ENCODE data around the gene SEPTIN5.

The SEPTIN5 gene

DNA sequence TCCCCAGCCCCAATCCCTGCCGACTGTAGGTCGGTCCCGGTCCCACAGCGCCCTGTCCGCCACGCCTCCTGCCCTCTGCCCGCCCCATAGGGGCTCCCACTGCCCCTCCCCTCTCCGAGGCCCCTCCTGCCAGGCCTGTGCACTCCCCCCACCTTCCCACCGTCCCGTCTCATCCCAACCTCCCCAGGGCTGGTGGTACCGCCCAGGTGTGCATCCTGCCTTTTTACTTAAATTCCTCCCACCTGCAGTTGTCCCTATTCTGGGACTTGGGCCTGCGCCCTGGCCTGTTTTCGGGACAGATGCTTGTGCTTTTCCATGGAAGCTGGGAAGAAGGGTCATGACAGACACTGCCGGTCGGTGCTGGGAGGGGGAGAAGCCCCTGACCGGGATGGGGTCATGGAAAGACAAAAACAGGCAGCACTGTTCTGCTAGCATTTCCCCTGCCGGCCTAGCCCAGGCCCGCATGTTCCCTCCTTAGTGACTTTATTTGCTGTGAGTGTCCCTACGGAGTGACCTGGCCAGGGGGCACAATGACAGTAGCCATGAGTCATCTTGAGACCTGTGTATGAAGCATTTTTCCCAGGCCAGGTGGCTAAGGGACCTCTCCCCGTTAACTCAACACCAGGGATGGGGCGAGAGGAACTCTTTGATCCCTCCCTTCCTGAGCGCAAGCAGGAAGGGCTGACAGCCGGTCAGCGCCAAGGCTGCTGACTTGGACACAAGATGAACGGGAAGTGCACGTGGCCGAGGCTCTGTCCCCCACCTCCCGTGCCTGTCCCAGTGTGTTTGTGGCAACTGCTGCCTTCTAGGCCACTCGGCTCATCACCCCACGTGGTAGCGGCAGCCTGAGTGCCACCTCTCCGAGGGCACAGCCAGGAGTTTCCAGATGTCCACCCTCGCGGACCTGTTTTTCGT is 53.4 kb downstream of the SEPTIN5 start:
- DNase-seq (ENCODE audit: extremely low spot score, insufficient read length, low read depth): no peak

DNA sequence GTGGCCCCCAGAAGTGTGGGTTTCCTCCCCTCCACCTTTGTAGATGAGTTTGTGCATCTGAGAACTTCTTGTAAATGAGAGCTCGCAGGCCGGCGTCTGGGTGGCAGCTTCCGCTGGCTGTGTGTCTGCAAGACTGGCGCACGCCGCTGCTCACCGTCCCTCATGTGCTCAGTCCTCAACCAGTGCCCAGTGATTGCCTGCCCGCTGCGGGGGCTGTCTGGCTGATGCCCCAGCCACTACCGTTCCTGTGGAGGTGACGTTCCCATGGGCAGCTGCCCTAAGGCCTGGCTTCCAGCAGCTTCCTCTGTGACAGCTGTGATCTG is 55.1 kb downstream of the SEPTIN5 start:
- FAIRE-seq: no peak
- DNase-seq (ENCODE audit: extremely low spot score, insufficient read length, low read depth): no peak

More for the DNA sequence above, 53.4 kb downstream of the SEPTIN5 start:
- no peak for FAIRE-seq

- no peak for DNase-seq (ENCODE audit: extremely low spot score, insufficient read length, low read depth)
- FAIRE-seq: no peak
Observed at GRCh38 chr22:19770349-19771220, 56.3 kb downstream of the SEPTIN5 start.

GRCh38 chr22:19772422-19772672 is 58.0 kb downstream of the SEPTIN5 start:
- no peak for DNase-seq (ENCODE audit: extremely low spot score, insufficient read length, low read depth)
- no peak for FAIRE-seq

All from GM18507 (cell line).